Left ventricle myocardium superior (tissue), 1 donor: ENCODE results near the gene WDR1. TPM values are rescaled to one million over a fixed set of nuclear protein-coding genes. Genes with fewer than 3 reads are reported as not detected.
"Not testable (repeated sequence)": the region's sequence is repeated elsewhere in the genome, so short reads cannot be mapped to it uniquely, and the experiment has no call there.

ENCODE experiments used
- ATAC-seq: fragments of 200-7000 bp; cut with Tn5 transposase; one replicate; pipeline ENCODE4 v1.9.1; 2020; ENCODE audit warnings: mild to moderate bottlenecking, moderate library complexity
- DNase-seq: peaks from one replicate; pipeline ENCODE4 v3.0.0-alpha.2; 2020
- intact Hi-C: fragments of 100-400 bp; cut with micrococcal nuclease; formaldehyde crosslinking; loops from one replicate; pipeline ENCODE4 v1.11.0; 2022
- total RNA-seq: library from RNA; stranded (reverse); fragmentation: NEBNext Ultra II Directional; extraction: Animal tissue kit (Norgen Biotek cat#: 25700); gene quantifications from one replicate; pipeline ENCODE4 v1.2.1, GENCODE V29; 2021
- donor health status: DM: no; HTN: yes; CAD: no; lungs with severe emphysema.

Gene WDR1
- total RNA-seq, 1 donor from 2014 or later = 182 TPM

GRCh38 chr4:10139518-10139917 is 22.9 kb upstream of the WDR1 start:
- intact Hi-C loops = no loop called here
- no peak for DNase-seq
- ATAC-seq = no peak

DNA sequence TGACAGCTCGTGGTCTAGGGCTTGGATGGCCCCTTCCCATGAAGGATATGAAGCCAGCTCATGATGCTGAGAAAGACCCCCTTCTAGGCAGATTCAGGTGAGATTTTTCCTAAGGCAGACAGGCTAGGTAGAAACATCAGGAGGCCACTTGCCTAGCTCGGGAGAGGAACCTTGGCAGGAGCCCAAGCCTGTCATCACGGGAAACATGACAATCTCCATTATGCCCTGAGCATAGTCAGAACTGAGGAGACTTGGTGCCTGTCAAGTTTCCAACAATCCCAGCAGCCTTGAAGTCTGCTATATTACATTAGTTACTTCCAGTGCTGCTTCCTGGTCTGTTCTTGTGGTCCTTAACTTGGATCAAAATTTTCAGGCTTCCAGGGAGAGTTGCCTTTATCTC is 18.7 kb upstream of the WDR1 start:
- DNase-seq (peak; percentile 55), ATAC-seq (peak; percentile 48)

DNA sequence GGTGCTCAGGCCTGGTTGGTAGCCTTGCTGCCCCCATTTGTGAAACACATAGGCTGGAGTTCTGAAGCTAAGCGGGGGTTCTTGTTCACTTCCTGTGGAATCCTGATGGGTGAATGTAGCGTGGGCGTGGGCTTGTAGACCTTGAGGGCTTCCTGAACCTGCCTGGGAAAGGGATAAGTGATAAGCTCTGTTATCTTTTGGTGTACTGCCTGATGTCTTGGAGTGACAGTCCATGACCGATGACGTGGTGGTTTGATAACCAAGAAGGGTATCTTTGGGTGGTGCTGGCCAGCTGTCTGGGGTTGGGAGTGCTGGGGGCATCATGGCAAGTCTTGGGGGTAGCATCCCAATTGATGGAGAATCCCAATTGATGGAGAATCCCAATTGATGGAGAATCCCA is 17.5 kb upstream of the WDR1 start:
- ATAC-seq (no peak), DNase-seq (no peak)
- intact Hi-C loops = no loop called here

More for the DNA sequence above, 18.7 kb upstream of the WDR1 start:
- intact Hi-C loops = no loop called here

GRCh38 chr4:10131202-10131601 is 14.6 kb upstream of the WDR1 start:
- intact Hi-C loops = no loop called here
- no peak for ATAC-seq
- DNase-seq = no peak

GRCh38 chr4:10130178-10130888 is 13.7 kb upstream of the WDR1 start:
- DNase-seq (no peak), ATAC-seq (peak; percentile 57)
- intact Hi-C loops = no loop called here

DNA sequence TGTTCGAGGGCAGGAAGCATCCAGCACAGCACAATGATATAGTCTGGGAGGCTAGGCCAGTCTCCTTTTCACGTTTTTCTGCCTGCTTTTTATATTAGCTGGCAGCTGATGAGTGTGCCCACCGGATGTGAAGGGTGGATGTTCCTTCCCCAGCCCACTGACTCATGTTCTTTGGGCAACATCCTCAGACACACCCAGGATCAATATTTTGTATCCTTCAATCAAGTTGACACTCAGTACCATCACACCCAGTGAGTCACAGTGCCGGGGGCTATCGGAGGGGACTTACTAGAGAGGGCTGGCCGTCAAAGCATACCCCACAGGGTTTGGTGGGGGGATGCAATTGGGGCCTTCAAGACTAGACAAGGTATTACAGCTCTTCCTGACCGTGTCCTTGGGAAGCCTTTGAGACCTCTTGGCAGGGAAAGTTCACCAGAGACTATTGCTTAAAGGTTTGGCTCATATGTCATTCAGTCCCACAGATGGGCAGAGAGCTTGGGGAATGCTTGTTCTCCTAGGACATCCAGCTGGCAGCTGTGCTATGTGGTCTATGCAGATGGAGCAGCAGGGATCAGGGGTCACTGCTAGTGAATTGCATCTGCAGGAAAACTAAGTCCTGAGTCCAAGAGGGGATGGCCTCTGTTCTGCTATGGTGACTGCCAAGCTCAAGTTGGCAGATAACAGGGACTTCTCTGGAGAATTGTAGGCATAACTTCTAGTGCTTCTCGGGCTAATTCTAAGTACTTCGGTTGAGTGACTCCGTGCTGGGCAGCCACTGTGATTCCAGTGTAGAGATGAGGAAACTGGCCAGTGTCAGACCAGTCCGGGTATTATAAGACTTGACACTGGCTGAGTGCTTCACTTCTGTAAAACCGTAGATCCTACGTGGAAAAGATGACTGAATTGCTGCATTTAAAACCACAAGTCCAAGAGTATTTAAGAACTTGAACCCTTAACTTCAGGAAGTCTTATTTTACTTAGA is 12.9 kb upstream of the WDR1 start:
- intact Hi-C loops = no loop called here
- DNase-seq (no peak), ATAC-seq (peak; percentile 54)

DNA sequence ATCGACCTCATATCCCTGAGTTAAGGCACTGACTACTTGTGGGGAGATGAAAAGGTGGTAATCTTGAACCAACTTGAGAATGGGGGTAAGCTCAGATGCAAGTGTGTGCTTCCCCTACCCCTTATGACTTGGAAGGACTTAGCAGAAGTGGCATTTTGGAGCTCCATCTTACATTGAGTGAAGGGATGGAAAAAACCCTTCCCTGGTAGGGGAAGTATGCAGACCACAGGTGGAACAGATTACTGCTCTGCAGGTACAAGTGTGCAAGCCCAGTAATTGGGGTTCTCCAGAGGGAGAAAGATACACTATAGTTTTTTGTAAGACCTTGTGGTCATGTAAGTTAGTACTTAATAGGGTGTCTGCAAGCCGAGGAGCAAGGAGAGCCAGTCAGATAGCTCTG is 12.2 kb upstream of the WDR1 start:
- no peak for ATAC-seq

DNA sequence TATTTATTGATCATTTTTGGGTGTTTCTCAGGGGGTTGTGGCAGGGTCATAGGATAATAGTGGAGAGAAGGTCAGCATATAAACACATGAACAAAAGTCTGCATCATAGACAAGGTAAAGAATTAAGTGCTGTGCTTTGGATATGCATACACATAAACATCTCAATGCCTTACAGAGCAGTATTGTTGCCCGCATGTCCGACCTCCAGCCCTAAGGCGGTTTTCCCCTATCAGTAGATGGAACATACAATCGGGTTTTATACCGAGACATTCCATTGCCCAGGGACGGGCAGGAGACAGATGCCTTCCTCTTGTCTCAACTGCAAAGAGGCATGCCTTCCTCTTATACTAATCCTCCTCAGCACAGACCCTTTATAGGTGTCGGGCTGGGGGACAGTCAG is 10.9 kb upstream of the WDR1 start:
- ATAC-seq, DNase-seq, intact Hi-C loops: not testable (repeated sequence)

More for the DNA sequence above, 12.2 kb upstream of the WDR1 start:
- no peak for DNase-seq
- intact Hi-C loops = no loop called here

DNA sequence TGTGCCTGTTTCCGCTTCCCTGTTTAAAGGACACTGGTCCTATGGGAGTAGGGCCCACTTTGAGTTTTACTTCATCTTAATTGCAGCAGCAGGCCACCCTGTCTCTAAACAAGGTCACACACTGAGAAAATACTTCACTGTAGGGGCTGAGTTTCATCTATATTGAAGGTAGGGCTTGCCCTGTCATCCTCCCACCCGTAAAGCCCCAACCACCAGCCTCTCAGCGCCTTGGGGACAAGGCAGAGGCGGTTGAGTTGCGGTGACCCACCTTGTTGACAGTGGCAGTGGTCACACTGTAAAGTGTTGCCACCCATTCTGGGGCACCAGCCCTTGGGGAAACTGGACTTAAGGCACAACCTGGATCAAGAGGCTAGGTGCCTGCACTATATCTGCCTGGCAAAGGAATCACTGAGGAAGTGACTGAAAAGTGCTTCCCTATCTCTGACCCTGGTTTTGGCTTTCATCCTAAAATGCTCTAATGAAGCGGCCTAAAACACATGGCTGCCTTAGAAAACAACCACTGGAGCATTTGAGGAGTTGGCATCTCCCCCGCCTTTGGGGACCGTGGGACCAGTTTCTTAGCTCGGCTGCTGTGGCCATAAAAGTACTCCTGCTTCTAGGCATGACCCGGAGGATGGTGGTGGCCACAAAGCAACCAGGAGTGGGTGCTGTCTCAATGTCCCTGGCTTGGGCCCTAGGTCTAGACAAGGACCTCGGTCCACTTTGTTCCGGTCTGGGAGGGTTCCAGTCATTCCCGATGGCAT is 7.8 kb upstream of the WDR1 start:
- DNase-seq (no peak), ATAC-seq (no peak)
- intact Hi-C loops = no loop called here

- ATAC-seq (peak; percentile 19), DNase-seq (no peak)
- intact Hi-C loops = no loop called here
Measured at GRCh38 chr4:10123227-10124101, 6.9 kb upstream of the WDR1 start.

DNA sequence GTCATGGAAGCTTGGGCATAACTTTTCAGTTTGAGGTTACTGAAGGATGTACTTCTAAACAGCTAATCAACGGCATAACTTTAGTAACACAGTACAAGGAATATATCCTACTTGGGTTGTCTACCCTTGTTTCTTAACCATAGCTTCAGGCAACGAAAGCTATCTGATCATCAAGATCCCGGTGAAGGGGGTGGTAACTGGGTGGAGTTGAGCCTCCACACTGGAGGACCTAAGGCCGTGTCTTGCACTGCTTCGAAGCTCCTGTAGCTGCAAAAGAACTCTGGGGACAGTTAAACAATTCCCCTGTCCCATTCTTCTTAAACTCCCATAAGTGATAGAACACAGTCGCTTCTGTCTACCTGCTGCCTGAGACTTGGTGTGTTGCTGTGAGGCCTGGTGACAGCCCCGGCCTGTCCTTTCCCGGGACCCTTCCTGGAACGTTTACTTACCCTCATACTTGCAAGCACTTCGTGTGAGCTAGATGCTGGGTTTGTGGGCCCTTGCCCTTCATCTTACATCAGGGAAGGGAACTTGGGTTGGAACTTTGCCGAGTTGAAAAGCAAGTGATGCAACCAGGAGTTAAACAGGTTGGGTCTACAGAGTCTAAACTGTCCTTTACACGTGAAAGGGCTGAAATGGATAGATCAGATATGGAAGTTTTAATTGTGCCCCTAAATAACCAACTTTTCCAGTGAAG is 5.8 kb upstream of the WDR1 start:
- ATAC-seq = no peak
- no peak for DNase-seq
- intact Hi-C loops = no loop called here

DNA sequence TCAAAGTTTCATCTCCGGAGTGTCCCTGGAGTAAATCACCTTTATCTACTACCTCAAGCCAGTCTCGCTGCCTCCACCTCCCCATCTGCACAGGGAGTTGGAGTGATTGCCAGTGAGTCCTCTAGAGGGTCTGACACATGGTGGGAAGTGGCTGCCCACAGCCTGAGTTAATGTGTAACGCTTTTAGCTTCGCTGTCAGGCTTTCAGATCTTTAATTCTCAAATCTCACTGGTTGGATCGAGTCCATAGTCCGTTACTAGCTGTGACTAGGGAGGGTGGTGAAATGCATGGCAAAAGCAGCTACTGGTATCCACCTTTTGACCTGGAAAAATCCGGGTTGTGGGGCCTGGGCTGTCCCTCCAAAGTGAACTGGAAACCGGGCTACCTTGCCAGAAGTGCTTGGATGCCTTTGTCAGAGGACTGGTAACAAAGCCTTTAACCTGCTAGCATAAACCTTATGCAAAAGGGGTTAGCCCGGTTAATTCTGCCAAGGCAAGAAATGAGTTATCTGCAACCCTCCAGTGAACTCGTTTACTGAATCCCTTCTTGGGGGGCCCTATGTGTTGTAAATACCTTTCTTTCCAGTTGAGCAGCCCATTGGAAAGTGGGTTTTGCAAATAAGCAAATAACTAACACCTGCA is 5.1 kb upstream of the WDR1 start:
- intact Hi-C loops = no loop called here
- ATAC-seq (no peak), DNase-seq (no peak)

DNA sequence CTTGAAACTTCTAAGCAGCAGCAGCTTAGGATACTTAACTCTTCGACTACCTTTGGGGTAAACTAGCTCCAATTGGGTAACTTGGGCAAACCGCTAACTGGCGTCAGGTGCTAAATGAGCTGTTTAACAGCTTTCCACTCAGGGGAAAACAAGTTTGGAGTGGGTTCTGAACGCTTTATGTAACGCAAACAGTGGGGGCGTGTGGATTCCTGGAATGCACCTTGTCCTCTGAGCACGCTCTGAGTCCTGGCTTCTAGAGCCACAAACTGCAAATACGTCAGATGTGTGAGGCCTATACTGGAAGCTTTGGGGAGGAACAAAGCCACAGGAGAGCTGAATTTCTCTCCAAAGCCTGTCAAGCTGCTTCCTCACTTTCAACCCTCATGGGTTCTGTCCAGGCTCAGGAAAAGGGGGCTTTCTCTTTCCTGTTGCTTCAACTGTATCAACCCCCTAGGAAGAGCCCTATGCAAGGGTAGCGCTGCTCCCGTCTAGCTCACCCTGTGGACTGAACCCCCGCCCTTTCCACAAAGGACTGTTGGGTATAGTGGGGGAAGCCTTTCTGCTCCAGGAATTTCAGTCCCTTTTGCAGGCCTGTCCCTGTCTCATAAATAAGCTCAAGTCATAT is 4.5 kb upstream of the WDR1 start:
- DNase-seq (no peak), ATAC-seq (no peak)
- intact Hi-C loops = no loop called here

DNA sequence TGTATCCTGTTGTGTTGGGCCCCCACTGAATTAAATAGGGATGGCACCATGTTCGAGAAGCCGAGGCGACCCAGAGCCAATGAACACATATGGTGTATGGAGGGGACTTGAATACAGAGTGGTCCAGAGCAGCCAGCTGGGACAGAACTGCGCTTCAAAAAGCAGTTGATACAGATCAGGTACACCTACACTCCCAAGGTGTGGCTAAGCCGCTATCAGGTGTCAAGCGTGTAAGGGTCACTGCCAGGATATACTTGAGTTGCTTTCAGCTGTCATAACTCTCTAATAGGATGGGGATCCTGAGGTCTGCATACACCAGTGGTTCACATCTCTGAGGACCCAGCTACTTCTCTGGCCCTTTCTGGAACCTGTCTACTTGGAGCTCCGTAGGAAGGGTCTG is 3.2 kb upstream of the WDR1 start:
- DNase-seq = no peak
- ATAC-seq = no peak
- intact Hi-C loops = no loop called here

DNA sequence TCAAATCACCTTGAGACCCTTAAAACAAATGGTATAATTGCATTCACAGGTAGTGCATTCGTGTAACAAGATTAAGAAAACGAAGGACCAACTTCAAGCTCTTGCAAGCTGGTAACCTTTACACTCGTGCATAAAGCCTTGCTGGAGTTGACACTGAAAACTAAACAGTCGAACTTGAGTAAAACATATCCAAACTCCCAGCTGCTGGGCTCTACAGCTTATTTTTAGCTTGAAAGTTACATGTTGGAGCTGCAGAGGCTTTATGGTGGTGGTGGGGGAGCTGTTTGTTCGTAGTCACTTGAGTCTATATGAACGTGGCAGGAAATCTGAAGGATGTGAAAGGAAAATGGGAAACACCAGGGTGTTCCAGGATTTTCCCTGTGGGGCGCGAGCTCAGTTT is 2.7 kb upstream of the WDR1 start:
- DNase-seq = no peak
- ATAC-seq = no peak
- intact Hi-C loops = no loop called here

DNA sequence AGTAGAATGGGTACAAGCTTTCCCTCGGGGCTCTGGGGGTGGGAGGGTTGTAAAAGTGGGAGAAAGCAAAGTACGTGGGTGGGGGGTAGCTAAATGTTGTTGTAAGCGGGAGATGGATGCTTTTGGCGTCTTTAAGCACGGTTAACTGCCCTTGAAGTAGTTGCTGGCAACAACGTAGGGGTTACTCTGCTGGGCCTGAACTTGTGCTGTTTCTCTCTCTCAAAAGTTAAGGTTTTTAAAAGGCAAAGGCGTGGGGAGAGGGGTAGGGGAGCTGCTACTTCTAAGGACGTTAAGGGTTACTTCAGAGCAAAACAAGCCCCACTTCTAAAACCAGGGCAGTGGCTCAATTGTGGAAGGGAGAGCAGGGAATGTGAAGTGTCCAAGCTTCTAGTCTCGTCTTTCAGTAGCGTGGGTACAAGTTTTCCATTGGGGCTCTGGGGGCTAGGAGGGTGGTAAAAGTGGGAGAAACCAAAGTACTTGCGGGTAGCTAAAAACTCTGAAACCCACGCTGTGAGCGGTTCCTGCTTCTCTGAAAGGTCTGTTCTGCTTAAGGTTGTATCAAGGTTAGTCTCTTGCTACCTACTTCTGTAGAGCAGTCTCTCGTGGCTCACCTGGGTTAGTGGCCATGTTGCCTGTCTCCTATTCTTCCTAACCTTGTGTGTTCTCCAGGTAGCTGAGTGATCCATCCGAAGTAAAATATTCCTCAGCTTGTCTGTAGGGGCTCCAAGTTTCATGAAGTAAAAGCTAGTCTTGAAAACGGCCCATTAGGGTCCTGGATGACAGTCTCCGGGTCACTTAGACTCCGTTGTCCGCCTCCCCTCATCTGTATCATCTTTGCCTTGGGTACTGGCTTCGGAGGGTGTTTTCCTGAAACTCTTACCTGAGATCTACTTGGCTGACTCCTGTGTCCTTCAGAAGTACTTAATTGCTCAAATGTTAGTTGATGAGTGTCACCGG is 1.7 kb upstream of the WDR1 start:
- intact Hi-C loops = no loop called here
- DNase-seq = no peak
- no peak for ATAC-seq
